Gastroesophageal sphincter (tissue), 4 donors: ENCODE measurements around the gene DZIP1L. TPM values are rescaled to one million over a fixed set of nuclear protein-coding genes. Genes with fewer than 3 reads are reported as not detected.
"Not testable (repeated sequence)": the region's sequence is repeated elsewhere in the genome, so short reads cannot be mapped to it uniquely, and the experiment has no call there.

Experiments used
- ATAC-seq: fragments of 150-250 bp; one replicate; pipeline ENCODE4 v1.9.1; 2016; ENCODE audit warnings: mild to moderate bottlenecking, moderate library complexity
- H3K27ac ChIP-seq, 4 donors: fragments of 200-600 bp; sonication (generic) in 3 of 4; 1 replicate in 3 of 4; 2 replicates in 1 of 4; pipeline ENCODE4 v1.5.1; 2016 to 2019
- H3K27me3 ChIP-seq: fragments of 200-600 bp; sonication (generic); one replicate; pipeline ENCODE4 v1.5.1; 2019
- H3K36me3 ChIP-seq, 2 donors: fragments of 200-600 bp; sonication (generic); one replicate each; pipeline ENCODE4 v1.5.1; 2019; ENCODE audit warnings: control low read depth in 1 of 2
- H3K4me1 ChIP-seq, 3 donors: fragments of 200-600 bp; sonication (generic); 1 replicate in 2 of 3; 2 replicates in 1 of 3; pipeline ENCODE4 v1.5.1; 2016 to 2019; ENCODE audit warnings: control low read depth in 2 of 3
- H3K4me3 ChIP-seq, 2 donors: fragments of 200-600 bp; sonication (generic); one replicate each; pipeline ENCODE4 v1.5.1; 2019; ENCODE audit warnings: mild to moderate bottlenecking in 1 of 2, moderate library complexity in 1 of 2
- H3K9me3 ChIP-seq, 3 donors: fragments of 200-600 bp; sonication (generic); one replicate each; pipeline ENCODE4 v1.5.1; 2017 to 2019; ENCODE audit warnings: control low read depth in 2 of 3
- EP300 ChIP-seq: sonication (generic); formaldehyde crosslinking; IDR thresholded peaks from one replicate; pipeline ENCODE4 v1.6.1; 2017; ENCODE audit warnings: antibody characterized with exemption, mild to moderate bottlenecking
- POLR2A ChIP-seq, 2 donors: fragments of 450-650 bp; IDR thresholded peaks; one replicate each; pipeline ENCODE4 v1.6.1; 2017; ENCODE audit warnings: antibody characterized with exemption in 2 of 2, mild to moderate bottlenecking in 2 of 2, moderate library complexity in 1 of 2
- POLR2AphosphoS5 ChIP-seq: sonication (generic); formaldehyde crosslinking; IDR thresholded peaks from one replicate; pipeline ENCODE4 v1.6.1; 2017; ENCODE audit warnings: antibody characterized with exemption
- WGBS, 2 donors: methylation state at CpG; one replicate each; pipeline ENCODE4 v1.1.5; 2018; ENCODE audit warnings: low coverage in 1 of 2; 5-methylcytosine and 5-hydroxymethylcytosine counted together
- total RNA-seq, 4 donors: library from RNA; depleted of rRNA; stranded (reverse); fragments of >200 nt; gene quantifications; one replicate each; pipeline ENCODE4 v1.1.0, GENCODE V29; 2016
- TF ChIP-seq, protein P1 (sequence below), 4 experiments: fragments of 200-600 bp in 2 of 4; fragments of 450-650 bp in 2 of 4; sonication (generic) in 1 of 4; IDR thresholded peaks; one replicate each; pipeline ENCODE4 v1.5.1; 2017 to 2019; ENCODE audit warnings: antibody characterized with exemption in 4 of 4, mild to moderate bottlenecking in 2 of 4, moderate library complexity in 2 of 4

The DZIP1L gene
- total RNA-seq, 4 donors from 2014 or later, result 5.3 to 47.9 (median 18.6) TPM

DNA sequence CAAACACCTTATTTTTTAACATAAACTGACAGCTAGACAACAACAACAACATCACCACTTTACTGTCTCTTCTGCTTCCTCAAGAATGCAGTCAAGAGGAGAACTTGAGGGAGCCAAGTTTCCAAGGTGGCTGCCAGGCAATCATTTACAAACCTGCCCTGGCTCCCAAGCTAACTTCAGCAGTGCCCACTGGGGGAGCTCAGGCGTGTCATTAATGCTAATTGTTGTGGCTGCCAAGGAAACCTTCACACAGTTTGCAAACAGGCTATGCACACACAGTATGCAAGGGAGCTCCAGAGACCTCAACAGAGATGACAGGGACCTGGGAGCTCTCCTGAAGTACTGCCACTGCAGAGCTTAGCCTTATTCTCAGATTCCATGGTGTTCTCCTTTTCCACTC, 2.1 kb downstream of the DZIP1L start:
- H3K4me1 ChIP-seq, result peaks cover 0 to 37% (median 0%) of the 10 kb centered on the region in 3 donors
- H3K27ac ChIP-seq, result peak overlapping the region in 3 of 4 donors; percentile 91 to 94 (median 93)
- H3K4me3 ChIP-seq, result no peak overlapping the region
- no peak for ATAC-seq
- H3K9me3 ChIP-seq, result no peaks in the 10 kb centered on the region
- H3K36me3 ChIP-seq, result peaks cover 0 to 13% of the 10 kb centered on the region in 2 donors
- no CpG with 5 or more reads among the region's 1 CpG for WGBS, 2 donors
- TF ChIP-seq, protein P1, sequence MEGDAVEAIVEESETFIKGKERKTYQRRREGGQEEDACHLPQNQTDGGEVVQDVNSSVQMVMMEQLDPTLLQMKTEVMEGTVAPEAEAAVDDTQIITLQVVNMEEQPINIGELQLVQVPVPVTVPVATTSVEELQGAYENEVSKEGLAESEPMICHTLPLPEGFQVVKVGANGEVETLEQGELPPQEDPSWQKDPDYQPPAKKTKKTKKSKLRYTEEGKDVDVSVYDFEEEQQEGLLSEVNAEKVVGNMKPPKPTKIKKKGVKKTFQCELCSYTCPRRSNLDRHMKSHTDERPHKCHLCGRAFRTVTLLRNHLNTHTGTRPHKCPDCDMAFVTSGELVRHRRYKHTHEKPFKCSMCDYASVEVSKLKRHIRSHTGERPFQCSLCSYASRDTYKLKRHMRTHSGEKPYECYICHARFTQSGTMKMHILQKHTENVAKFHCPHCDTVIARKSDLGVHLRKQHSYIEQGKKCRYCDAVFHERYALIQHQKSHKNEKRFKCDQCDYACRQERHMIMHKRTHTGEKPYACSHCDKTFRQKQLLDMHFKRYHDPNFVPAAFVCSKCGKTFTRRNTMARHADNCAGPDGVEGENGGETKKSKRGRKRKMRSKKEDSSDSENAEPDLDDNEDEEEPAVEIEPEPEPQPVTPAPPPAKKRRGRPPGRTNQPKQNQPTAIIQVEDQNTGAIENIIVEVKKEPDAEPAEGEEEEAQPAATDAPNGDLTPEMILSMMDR (IDR thresholded peaks at IDR 0.05), result no peak
- TF ChIP-seq POLR2A (IDR thresholded peaks at IDR 0.05), result no peak
- H3K27me3 ChIP-seq, result no peaks in the 10 kb centered on the region

DNA sequence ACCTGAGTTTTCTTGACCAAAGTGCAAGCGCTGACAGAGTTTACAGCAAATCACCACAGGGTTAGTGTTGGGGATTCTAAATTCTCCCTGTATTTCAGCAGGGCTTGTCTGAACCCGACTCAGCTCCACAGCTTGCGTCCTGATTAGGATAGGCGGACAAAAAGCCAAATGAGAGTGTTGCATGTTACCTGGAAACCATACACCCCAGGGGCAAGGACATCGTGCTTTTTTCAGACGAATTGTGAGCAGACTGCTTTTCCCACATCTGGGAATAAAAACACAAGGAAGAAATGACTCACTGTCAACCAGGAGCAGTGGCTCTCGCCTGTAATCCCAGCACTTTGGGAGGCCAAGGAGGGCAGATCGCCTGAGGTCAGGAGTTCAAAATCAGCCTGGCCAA, 3.0 kb downstream of the DZIP1L start:
- Histone ChIP-seq H3K27me3 (no peaks in the 10 kb centered on the region), H3K9me3 (no peaks in the 10 kb centered on the region), H3K4me1 (peaks cover 0 to 37% (median 0%) of the 10 kb centered on the region in 3 donors), H3K4me3 (no peak overlapping the region), H3K36me3 (peaks cover 0 to 17% of the 10 kb centered on the region in 2 donors), H3K27ac (no peak overlapping the region)
- TF ChIP-seq POLR2A (IDR thresholded peaks at IDR 0.05), result no peak
- no peak for TF ChIP-seq EP300
- TF ChIP-seq POLR2AphosphoS5, result no peak
- TF ChIP-seq, protein P1 (IDR thresholded peaks at IDR 0.05), result no peak
- WGBS, 2 donors, result 71 to 80% methylated on average over 6 to 8 of the region's 8 CpGs
- no peak for ATAC-seq

DNA sequence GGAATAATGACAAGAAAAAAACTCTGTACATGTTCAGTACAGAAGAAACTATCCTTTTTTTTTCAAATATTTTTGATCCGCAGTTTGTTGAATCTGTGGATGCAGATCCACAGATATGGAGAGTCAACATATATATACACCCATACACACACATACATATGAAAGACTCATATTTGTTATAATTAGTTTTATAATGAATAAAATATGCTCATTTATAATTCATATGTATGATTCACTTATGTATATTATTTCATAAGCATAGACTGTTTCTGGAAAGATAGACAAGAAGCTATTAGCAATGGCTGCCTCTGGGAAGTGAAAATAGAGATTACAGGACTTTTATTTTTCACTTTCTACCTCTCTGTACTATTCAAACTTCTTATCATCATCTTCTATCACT, 9.8 kb downstream of the DZIP1L start:
- H3K4me1 ChIP-seq, result no peaks in the 10 kb centered on the region
- WGBS, 2 donors, result 89 to 100% methylated on average over 1 of the region's 1 CpG
- TF ChIP-seq EP300 (no peak), POLR2AphosphoS5 (no peak), POLR2A (IDR thresholded peaks at IDR 0.05) (no peak)
- TF ChIP-seq, protein P1 (IDR thresholded peaks at IDR 0.05), result no peak

DNA sequence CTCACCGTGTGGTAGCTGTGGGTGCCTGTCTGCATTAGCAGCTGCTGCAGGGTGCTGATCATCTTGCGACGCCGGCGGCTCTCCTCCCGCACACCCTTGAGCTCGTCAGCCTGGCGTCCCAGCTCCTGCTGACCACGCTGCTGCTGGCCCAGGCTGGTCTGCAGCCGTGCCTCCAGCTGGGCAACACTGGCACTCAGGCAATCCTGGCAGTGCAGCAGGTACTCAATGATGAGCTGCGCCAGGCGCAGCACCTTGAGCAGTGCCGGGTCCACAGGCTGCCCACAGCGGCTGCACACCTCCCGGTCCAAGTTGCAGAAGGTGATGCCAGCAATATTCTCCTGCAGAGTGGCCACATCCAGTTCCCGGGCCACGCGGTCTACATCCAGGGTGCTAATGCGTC, 11.9 kb downstream of the DZIP1L start:
- ATAC-seq, result no peak
- 88% methylated on average over 3 of the region's 19 CpGs; no CpG with 5 or more reads in 1 of the 2 donors for WGBS, 2 donors

More for the DNA sequence above, 9.8 kb downstream of the DZIP1L start:
- ATAC-seq, result no peak
- no peaks in the 10 kb centered on the region for H3K27me3 ChIP-seq
- peaks cover 0 to 47% of the 10 kb centered on the region in 2 donors for H3K36me3 ChIP-seq
- no peak overlapping the region for H3K4me3 ChIP-seq
- H3K27ac ChIP-seq, result no peak overlapping the region
- H3K9me3 ChIP-seq, result no peaks in the 10 kb centered on the region

DNA sequence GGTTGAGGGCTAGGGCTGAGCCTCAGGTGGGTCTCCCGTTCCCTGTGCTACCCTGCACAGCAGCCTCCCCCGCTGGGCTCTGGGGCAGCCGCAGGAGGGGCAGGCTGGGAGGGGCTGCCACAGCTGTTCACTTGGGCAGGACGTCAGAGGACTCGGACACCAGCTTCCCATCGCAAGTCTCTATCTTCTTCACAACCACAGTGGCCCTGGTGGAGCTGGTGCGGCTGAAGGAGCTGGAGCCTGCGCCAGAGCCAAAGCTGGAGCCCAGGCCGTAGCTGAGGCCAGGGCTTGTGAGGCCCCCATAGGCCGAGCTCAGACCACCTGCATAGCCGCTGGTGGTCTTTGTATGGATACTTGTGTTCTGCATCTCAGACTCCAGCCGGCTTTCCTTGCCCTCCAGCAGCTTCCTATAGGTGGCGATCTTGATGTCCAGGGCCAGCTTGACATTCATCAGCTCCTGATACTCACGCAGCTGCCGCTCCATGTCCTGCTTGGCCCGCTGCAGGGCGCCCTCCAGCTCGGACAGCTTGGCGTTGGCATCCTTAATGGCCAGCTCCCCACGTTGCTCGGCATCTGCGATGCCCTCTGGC, 14.0 kb downstream of the DZIP1L start:
- 88% methylated on average over 3 of the region's 22 CpGs; no CpG with 5 or more reads in 1 of the 2 donors for WGBS, 2 donors
- H3K4me1 ChIP-seq, H3K9me3 ChIP-seq, H3K27me3 ChIP-seq, H3K27ac ChIP-seq, H3K4me3 ChIP-seq, ATAC-seq: not testable (repeated sequence)
- H3K36me3 ChIP-seq, result peaks cover 0 to 66% of the 10 kb centered on the region in 2 donors

More for the DNA sequence above, 11.9 kb downstream of the DZIP1L start:
- Histone ChIP-seq H3K4me1 (no peaks in the 10 kb centered on the region), H3K4me3 (no peak overlapping the region), H3K9me3 (no peaks in the 10 kb centered on the region), H3K27ac (no peak overlapping the region), H3K27me3 (no peaks in the 10 kb centered on the region), H3K36me3 (peaks cover 0 to 55% of the 10 kb centered on the region in 2 donors)
- no peak for TF ChIP-seq POLR2A (IDR thresholded peaks at IDR 0.05)
- TF ChIP-seq, protein P1 (IDR thresholded peaks at IDR 0.05), result no peak
- no peak for TF ChIP-seq POLR2AphosphoS5
- TF ChIP-seq EP300, result no peak
